Esophagus (tissue), 2 donors: ENCODE data around the gene SNX17. TPM values are rescaled to one million over a fixed set of nuclear protein-coding genes. Genes with fewer than 3 reads are reported as not detected.

Experiments used
- H3K27ac ChIP-seq, 2 donors: one replicate each; pipeline ENCODE4 v1.5.1; 2013; ENCODE audit warnings: low read depth in 2 of 2, mild to moderate bottlenecking in 2 of 2, inconsistent platforms in 1 of 2, low read length in 1 of 2, moderate library complexity in 1 of 2
- H3K27me3 ChIP-seq, 2 donors: one replicate each; pipeline ENCODE4 v1.6.1; 2013; ENCODE audit warnings: low read length in 2 of 2, control low read depth in 1 of 2, mild to moderate bottlenecking in 1 of 2; ENCODE audit not compliant: insufficient read depth in 2 of 2, control insufficient read depth in 1 of 2
- H3K36me3 ChIP-seq, 2 donors: one replicate each; pipeline ENCODE4 v1.6.1; 2013; ENCODE audit warnings: low read length in 1 of 2; ENCODE audit not compliant: control insufficient read depth in 2 of 2, insufficient read depth in 2 of 2
- H3K4me1 ChIP-seq, 2 donors: one replicate each; pipeline ENCODE4 v1.6.1; 2013; ENCODE audit warnings: low read length in 1 of 2; ENCODE audit not compliant: control insufficient read depth in 2 of 2, insufficient read depth in 2 of 2
- H3K4me3 ChIP-seq, 2 donors: one replicate each; pipeline ENCODE4 v1.5.1; 2013; ENCODE audit warnings: low read length in 2 of 2, mild to moderate bottlenecking in 2 of 2, low read depth in 1 of 2, moderate library complexity in 1 of 2
- H3K9me3 ChIP-seq, 2 donors: one replicate each; pipeline ENCODE4 v1.6.1; 2013; ENCODE audit warnings: mild to moderate bottlenecking in 2 of 2, low read depth in 1 of 2, low read length in 1 of 2, moderate library complexity in 1 of 2; ENCODE audit not compliant: control insufficient read depth in 2 of 2, insufficient read depth in 1 of 2
- WGBS, 2 donors: extraction: QIAGEN DNeasy Blood & Tissue Kit; methylation state at CpG; one replicate each; pipeline ENCODE4 v1.1.7; 2013; 5-methylcytosine and 5-hydroxymethylcytosine counted together
- polyA plus RNA-seq, 2 donors: library from polyadenylated mRNA; stranded (reverse); fragments of 200-250 nt; gene quantifications; one replicate each; pipeline ENCODE4 v1.2.3, GENCODE V29; 2013
- donor health status: healthy with polysubstance abuse.
- donor health status: Bipolar disorder and iron deficiency.

SNX17 gene
- polyA plus RNA-seq, 2 donors: 36.9 to 61.7 TPM

DNA sequence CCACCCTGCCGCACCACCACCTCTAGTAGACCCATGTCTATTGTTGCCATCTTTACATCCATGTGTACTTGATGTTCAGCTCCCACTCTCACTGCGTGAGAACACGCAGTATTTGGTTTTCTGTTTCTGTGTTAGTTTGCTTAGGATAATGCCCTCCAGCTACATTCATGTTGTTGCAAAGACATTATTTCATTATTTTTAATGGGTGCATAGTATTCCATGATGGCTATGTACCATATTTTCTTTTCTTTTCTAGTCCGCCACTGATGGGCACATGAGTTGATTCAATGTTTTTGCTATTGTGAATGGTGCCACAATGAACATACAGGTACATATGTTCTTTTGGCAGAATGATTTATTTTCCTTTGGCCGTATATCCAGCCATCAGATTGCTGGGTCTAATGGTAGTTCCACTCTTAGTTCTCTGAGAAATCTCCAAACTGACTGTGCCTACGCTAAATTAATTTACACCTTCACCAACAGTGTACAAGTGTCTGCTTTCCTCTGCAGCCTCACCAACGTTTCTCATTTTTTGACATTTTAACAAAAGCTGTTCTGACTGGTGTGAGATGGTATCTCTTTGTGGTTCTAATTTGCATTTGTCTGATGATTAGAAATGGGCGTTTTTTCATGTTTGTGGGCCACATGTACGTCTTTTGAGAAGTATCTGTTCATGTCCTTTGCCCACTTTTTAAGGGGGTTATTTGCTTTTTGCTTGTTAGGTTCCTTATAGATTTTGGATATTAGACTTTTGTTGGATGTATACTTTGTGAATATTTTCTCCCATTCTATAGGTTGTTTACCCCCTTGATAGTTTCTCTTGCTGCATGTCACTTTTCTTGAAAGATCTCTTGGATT lies 20.6 kb downstream of the SNX17 start:
- Histone ChIP-seq H3K9me3 (no peaks in the 10 kb centered on the region), H3K4me3 (no peak overlapping the region), H3K27me3 (no peaks in the 10 kb centered on the region), H3K4me1 (no peaks in the 10 kb centered on the region), H3K36me3 (peaks cover 3 to 6% of the 10 kb centered on the region in 2 donors), H3K27ac (no peak overlapping the region)
- 91 to 94% methylated on average over 9 of the region's 9 CpGs for WGBS, 2 donors

- no peaks in the 10 kb centered on the region for H3K4me1 ChIP-seq
- WGBS, 2 donors: 97 to 98% methylated on average over 33 of the region's 33 CpGs
- H3K27me3 ChIP-seq: no peaks in the 10 kb centered on the region
- H3K36me3 ChIP-seq: peaks cover 0 to 4% of the 10 kb centered on the region in 2 donors
- H3K27ac ChIP-seq: no peak overlapping the region
- no peaks in the 10 kb centered on the region for H3K9me3 ChIP-seq
- no peak overlapping the region for H3K4me3 ChIP-seq
These were observed 22.8 kb downstream of the SNX17 start for GRCh38 chr2:27393225-27393624.

- Histone ChIP-seq H3K27me3 (no peaks in the 10 kb centered on the region), H3K4me3 (no peak overlapping the region), H3K9me3 (no peaks in the 10 kb centered on the region), H3K27ac (no peak overlapping the region), H3K4me1 (no peaks in the 10 kb centered on the region), H3K36me3 (no peaks in the 10 kb centered on the region)
- WGBS, 2 donors: 95 to 96% methylated on average over 5 of the region's 5 CpGs
These were observed 28.5 kb downstream of the SNX17 start for GRCh38 chr2:27398962-27399361.

DNA sequence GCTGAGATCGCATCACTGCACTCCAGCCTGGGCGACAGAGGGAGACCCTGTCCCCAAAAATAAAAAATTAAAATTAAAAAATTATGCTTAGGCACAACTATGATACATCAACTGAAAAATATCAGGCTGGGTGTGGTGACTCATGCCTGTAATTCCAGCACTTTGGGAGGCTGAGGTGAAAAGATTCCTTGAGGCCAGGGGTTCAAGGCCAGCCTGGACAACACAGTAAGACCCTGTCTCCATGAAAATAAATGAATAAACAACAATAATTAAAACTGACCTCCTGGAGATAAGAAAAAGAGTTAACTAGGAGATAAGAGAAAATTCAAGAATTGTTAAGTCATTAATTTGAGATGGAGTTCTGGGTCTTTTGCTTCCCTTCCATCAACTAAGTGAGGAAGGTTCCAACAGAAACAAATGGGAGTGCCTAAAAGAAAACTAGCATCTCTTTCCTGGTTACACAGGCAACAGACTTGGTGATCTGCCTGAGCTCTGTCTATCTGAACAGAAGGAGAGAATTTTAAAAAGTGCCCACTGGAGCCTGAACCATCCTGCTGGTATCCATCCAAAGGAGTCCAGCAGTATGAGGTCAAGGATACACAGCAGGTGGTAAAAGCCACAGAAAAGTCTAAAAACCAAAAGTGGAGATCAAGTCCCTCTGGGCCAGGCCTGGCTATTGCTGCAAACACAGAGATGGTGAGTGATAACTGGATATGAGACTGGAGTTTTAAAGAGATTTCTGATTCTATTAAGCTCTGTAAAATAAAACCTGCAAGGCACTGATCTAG lies 30.1 kb downstream of the SNX17 start:
- no peaks in the 10 kb centered on the region for H3K4me1 ChIP-seq
- no peaks in the 10 kb centered on the region for H3K27me3 ChIP-seq
- H3K9me3 ChIP-seq: no peaks in the 10 kb centered on the region
- H3K36me3 ChIP-seq: no peaks in the 10 kb centered on the region
- 97 to 100% methylated on average over 2 of the region's 2 CpGs for WGBS, 2 donors
- no peak overlapping the region for H3K27ac ChIP-seq
- no peak overlapping the region for H3K4me3 ChIP-seq

DNA sequence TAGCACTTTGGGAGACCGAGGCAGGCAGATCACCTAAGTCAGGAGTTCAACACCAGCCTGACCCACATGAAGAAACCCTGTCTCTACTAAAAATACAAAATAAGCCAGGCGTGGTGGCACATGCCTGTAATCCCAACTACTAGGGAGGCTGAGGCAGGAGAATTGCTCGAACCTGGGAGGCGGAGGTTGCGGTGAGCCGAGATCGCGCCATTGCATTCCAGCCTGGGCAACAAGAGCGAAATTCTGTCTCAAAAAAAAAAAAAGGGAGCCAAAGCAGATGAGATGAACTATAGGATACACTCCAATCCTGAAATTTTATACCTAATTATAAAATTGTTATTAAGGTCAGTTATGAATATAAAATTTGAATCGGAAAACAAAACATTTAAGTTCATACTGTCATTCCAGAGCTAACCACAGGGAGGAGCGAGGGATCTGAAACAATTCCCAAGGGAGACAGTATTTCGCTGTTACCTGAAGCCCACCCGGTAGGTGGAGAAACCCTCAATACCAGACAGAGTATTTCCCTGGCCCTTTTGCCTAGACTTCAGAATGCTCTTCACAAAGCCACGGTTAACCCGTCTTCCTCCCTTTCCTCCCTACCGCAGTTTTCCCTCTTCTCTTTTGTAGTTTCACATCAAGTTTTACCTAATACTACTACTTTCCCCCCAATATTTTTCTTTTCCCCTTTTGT lies 37.5 kb downstream of the SNX17 start:
- Histone ChIP-seq H3K36me3 (no peaks in the 10 kb centered on the region), H3K9me3 (no peaks in the 10 kb centered on the region), H3K4me3 (peak overlapping the region; percentile 12 to 90), H3K4me1 (peaks cover 0 to 2% of the 10 kb centered on the region in 2 donors), H3K27me3 (no peaks in the 10 kb centered on the region), H3K27ac (no peak overlapping the region)
- WGBS, 2 donors: 49 to 50% methylated on average over 16 of the region's 16 CpGs

DNA sequence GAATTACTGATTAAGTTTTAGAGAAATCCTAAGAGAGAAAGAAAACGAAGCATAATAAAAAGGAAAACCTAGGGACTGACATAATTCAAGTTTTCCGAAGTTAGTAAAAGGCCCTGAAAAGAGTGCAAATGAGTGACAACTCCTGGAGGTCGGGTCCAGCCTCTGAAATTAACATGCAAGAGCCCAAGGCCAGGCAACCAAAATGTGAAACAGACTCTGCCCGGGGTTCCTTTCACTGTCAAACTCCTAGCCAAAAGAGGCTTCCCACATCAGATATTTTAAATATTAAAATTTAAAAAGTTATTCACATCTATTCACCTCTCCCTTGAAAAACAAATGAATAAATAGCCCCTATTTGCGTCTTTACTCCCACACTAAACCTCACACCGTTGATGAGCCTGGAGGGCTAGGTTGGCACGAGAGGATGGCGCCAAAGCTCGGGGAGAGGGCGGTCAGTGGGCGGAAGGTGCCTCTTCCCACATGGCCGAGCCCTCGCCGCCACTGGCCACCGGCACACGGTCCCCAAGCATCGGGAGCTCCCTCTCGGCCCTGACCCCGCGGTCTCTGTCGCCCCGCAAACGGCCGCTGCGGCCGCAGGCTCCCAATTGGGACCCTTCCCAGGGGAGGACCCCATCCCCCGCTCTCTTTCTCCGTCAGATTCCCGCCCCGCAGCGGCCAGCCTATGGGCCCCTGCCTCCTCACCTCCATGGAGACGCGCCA lies 38.3 kb downstream of the SNX17 start:
- Histone ChIP-seq H3K4me1 (peaks cover 0 to 2% of the 10 kb centered on the region in 2 donors), H3K4me3 (peak overlapping the region; percentile 85 to 90), H3K36me3 (no peaks in the 10 kb centered on the region), H3K9me3 (no peaks in the 10 kb centered on the region), H3K27ac (peak overlapping the region; percentile 76 to 92), H3K27me3 (no peaks in the 10 kb centered on the region)
- 0 to 1% methylated on average over 33 of the region's 33 CpGs for WGBS, 2 donors

- no peaks in the 10 kb centered on the region for H3K36me3 ChIP-seq
- H3K4me3 ChIP-seq: peak within 1 kb of the TSS; percentile 85 to 90
- WGBS, 2 donors: 1% methylated on average over 48 to 82 of the region's 82 CpGs
- peaks cover 0 to 2% of the 10 kb centered on the region in 2 donors for H3K4me1 ChIP-seq
- no peaks in the 10 kb centered on the region for H3K27me3 ChIP-seq
- H3K27ac ChIP-seq: peak within 1 kb of the TSS; percentile 86 to 92
- H3K9me3 ChIP-seq: no peaks in the 10 kb centered on the region
These were observed 39.1 kb downstream of the SNX17 start, which contains the start of gene PPM1G for GRCh38 chr2:27409321-27410073. TSS of gene PPM1G (minus strand) at chr2:27409591. CDS start at chr2:27409422, 169 bp downstream.

GRCh38 chr2:27412419-27413152 lies 42.2 kb downstream of the SNX17 start:
- 87 to 88% methylated on average over 9 of the region's 9 CpGs for WGBS, 2 donors
- no peaks in the 10 kb centered on the region for H3K36me3 ChIP-seq
- no peaks in the 10 kb centered on the region for H3K9me3 ChIP-seq
- H3K27ac ChIP-seq: no peak overlapping the region
- no peaks in the 10 kb centered on the region for H3K27me3 ChIP-seq
- H3K4me3 ChIP-seq: no peak overlapping the region
- peaks cover 0 to 2% of the 10 kb centered on the region in 2 donors for H3K4me1 ChIP-seq
